ENCODE results near the gene KRT85.
A peak's percentile ranks its signal among the peaks of the same experiment; 100 is the strongest.

DNA sequence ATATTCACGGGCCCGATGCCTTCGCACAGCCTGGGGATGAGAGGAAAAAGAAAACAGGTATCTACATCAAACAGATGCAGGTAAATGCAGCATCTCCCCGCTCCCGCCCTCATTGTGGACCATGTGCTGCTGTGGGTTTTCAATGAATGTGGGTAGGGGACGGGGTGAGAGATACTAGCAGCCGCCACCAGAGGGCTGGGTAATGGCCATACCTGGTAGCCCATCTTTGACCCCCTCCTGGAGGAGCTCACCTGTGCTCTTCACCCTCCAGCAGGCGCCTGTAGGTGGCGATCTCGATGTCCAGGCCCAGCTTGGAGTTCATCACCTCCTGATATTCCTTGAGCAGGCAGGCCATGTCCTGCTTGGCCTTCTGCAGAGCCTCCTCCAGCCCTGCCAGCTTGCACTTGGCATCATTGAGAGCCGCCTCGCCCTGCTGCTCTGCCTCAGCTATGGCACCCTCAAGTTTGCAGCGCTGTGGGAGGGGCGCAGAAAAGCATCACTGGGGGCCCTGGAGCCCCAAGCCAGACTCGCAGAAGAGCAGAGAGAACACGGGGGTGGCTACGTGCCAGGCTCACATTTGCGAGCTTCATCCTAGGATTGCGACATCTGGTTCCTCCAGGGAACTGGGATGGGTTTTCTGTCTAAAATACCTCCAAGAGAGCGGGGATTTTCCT, 28.6 kb upstream of the KRT85 start:
- peak in 3 of 6 experiments; percentile 34 to 68 (median 42) for TF ChIP-seq CTCF (IDR thresholded peaks at IDR 0.05)
- no peak for TF ChIP-seq POLR2A (IDR thresholded peaks at IDR 0.05)

Data from esophagus squamous epithelium (tissue), 4 donors.